ENCODE data around the gene MDGA2. TPM values are rescaled to one million over a fixed set of nuclear protein-coding genes. Genes with fewer than 3 reads are reported as not detected.
A peak's percentile ranks its signal among the peaks of the same experiment; 100 is the strongest.
"Not testable (repeated sequence)": the region's sequence is repeated elsewhere in the genome, so short reads cannot be mapped to it uniquely, and the experiment has no call there.

MDGA2 gene
- total RNA-seq, 1 experiment from 2014 or later: not detected

GRCh38 chr14:46951103-46951502 is 724.3 kb downstream of the MDGA2 start:
- no peak for DNase-seq (ENCODE audit: low read depth)

GRCh38 chr14:46940611-46941010 is 734.8 kb downstream of the MDGA2 start:
- no peak for DNase-seq (ENCODE audit: low read depth)

DNA sequence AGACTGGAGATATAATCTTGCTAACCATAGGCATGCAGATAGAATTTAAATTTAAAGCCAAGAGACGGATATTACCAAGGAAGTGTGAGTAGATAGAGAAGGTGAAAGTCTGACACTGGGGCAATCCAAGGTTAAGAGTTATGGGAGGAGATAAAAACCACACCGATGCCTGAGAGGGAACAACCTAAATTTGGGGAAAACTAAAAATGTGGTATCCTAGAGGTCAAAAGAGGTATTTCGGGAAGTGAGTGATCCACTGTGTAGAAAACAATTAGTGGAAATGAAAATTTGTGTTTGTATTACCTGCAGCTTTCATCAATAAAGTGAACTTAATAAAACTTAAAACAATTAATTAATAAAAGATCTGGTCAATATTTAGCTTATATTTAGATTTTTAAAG is 754.9 kb downstream of the MDGA2 start:
- no peak for DNase-seq (ENCODE audit: low read depth)

DNA sequence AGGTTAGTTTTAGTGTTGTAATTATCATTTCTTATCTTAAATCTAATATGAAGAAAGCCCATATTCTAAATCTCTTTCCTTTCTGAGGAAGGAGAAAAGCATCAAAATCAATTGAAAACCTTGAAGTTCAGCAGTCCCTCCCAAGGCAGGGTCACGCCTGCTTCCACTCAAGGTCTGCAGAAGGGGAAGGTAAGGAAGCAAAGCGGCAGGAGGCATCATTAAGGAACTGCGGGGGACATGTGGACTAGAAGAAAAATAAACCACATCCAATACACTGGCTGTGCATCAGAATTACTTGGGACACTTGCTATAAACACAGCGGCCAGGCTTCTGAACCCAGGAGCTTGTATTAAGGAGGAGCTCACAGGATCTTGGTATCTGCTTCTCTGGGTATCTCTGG is 759.9 kb downstream of the MDGA2 start:
- DNase-seq (ENCODE audit: low read depth): not testable (repeated sequence)

GRCh38 chr14:46902837-46903236 is 772.6 kb downstream of the MDGA2 start:
- DNase-seq (ENCODE audit: low read depth): no peak

- no peak for DNase-seq (ENCODE audit: low read depth)
Measured at GRCh38 chr14:46894476-46894875, 780.9 kb downstream of the MDGA2 start.

DNA sequence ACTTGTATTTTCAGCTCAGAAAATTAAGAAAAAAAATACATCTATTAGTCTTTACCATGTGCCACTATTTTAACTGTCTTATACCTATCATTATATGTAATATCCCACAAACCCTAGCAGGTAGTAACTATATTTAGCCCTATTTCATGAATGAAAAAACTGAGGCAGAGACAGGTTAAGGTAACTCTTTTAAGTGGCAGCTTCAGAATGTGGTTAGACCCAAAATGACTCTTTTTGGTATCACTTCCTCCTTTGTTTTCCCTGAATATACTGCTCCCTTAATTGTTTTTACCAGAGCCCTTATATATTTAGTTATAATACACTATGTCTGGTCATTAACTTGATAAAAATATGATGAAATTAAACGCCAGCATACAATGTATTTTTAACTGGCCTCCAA is 788.3 kb downstream of the MDGA2 start:
- no peak for DNase-seq (ENCODE audit: low read depth)

DNA sequence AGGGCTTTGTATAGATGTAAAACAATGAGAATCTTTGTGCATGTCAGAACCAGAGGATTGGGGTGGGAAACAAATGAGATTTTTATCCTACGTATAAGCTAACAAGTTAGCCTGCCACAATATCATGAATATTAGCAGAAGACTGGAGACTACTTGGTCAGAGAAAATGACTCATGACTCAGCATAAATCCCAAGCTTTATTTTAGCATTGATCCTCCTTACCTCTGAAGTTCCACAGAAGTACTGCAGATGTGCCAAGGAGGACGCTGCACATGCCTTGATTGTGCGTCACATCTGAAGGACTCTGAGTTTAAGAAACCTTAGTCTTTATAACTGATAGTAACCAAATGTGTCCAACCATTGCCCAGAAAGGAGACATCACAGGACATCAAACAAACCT is 789.8 kb downstream of the MDGA2 start:
- DNase-seq (ENCODE audit: low read depth): no peak

DNA sequence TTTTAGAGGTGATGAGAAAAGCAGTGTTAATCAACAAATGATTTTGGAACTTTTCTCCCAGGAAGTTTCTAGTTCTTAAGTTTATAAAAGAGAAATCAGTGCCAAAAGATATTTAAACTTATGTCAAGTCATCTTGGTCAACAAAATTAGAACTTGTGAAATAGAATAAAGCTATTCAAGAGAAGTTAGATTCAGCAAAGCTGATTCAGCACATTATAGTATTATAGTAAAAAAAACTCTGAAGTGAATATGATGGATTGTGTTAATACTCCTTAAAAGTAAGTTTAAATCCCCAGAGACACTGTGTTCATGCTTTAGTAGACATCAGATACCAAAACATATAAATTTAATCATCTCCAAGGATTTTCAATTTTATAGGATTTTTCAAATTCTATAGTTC is 813.7 kb downstream of the MDGA2 start:
- DNase-seq (ENCODE audit: low read depth): no peak

DNA sequence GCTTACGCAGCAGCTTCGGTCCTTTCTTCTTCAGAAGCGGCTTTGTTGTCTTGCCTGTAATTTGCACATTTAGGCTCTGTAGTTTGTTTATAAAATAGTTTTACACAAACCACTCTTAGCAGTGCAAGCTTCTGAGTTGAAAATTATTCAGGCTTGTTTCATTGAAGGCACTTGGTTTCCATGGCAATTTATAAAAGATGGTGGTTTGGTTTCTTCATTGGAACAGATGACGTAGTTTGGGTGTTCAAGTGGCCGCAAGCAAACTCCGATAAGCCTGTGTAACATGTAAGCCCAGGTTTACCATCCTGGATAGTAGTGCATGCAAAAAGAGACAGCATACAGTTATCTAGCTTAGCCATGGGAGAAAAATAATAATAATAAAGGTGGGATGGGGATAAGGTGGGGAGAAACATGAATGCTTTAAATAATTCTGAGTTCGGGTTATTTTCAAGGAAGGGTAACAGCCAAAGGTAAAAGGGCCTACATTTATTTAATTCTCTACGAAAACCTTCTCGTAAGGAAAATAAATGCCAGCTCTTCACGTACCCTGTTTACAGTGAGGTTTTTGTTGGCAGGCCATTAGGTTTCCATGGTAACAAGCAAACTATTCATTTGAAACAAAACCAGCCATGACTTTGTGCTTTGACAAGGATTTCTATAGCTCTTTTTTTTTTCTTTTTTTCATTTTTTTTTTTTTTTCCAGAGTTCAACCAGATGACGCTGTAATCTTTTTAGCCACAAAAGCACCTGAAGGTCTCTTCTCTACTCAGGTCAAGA is 834.3 kb downstream of the MDGA2 start:
- peak; percentile 2 for DNase-seq (ENCODE audit: low read depth)

- no peak for DNase-seq (ENCODE audit: low read depth)
Measured at GRCh38 chr14:46820291-46820690, 855.1 kb downstream of the MDGA2 start.

- DNase-seq (ENCODE audit: low read depth): no peak
Measured at GRCh38 chr14:46819117-46819516, 856.3 kb downstream of the MDGA2 start.

DNA sequence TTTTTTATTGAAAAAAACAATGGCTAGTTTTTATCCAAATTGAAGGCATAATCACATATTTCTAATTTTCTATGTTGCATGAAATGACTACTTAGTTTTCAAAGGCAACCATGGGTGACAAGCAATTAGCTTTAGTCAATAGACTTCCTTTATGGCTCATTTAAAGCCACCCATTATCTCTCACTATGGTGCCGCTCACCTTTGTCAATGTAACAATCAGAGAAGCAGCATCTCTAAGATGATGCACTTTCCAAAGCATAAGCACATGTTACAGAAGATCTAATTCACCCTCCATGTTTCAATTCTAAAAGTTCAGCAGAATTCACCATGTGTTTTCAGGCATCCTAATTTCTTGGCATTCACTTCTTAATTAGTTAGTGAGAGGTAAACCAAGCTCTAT is 857.3 kb downstream of the MDGA2 start:
- no peak for DNase-seq (ENCODE audit: low read depth)

GRCh38 chr14:46793144-46793543 is 882.3 kb downstream of the MDGA2 start:
- DNase-seq (ENCODE audit: low read depth): no peak
